ENCODE measurements around the gene TRUB1. TPM values are rescaled to one million over a fixed set of nuclear protein-coding genes. Genes with fewer than 3 reads are reported as not detected.

The TRUB1 gene
- total and polyA plus RNA-seq, 2 donors (not counting 3 experiments of a cell fraction or from before 2014, with no cell fraction given) = 4.6 to 16.7 TPM

DNA sequence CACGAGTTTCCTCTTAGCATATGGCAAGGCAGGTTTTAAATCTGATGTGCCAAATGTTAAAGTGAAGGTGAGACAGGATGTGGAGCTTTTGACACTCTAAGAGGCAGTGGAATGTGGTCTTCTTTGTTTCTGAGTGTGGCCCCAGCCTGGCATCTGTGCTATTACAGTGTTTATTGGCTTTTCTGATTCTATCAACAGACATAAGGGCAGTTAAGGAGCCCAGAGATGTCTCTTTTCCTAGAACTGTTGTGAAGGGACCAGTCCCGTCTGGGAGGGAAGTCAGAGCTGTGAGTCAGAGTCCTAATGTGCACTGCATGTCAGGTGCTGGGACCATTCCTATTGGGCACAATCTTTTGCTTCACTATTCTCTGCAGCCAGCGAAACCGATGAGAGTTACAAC is 32.5 kb downstream of the TRUB1 start:
- intact Hi-C loops (cut with micrococcal nuclease) (no loop called here), dilution Hi-C loops (cut with MboI; ENCODE audit: extremely low pct_ligation_motif_present, low sequenced_read_pairs) (no loop called here)
- Histone ChIP-seq H3K27ac (ENCODE audit: insufficient read depth, low read depth, low read length) (no peak overlapping the region), H3K4me3 (replicated peaks in 1 of 3; ENCODE audit: insufficient read depth in 1 of 3, low read depth in 1 of 3, low read length in 3 of 3) (no peak overlapping the region), H3K36me3 (ENCODE audit: control insufficient read depth in 2 of 2, extremely low read depth in 1 of 2, insufficient read depth in 2 of 2, low read length in 2 of 2) (peaks cover 2% of the 10 kb centered on the region in 2 experiments), H3K4me1 (ENCODE audit: control insufficient read depth, extremely low read depth, insufficient read depth, low read length) (no peaks in the 10 kb centered on the region), H4K20me1 (replicated peaks; ENCODE audit: control insufficient read depth, extremely low read depth, insufficient read depth, low read length) (peaks cover 3% of the 10 kb centered on the region), H2AFZ (ENCODE audit: low read depth, low read length) (no peak overlapping the region), H3K4me2 (ENCODE audit: insufficient read depth, low read length) (no peak overlapping the region), H3K79me2 (ENCODE audit: control insufficient read depth, insufficient read depth, low read length) (peaks cover 18% of the 10 kb centered on the region), H3K9me3 (replicated peaks; ENCODE audit: control insufficient read depth, insufficient read depth, low read length) (no peaks in the 10 kb centered on the region), H3K27me3 (ENCODE audit: control insufficient read depth in 2 of 2, insufficient read depth in 2 of 2, low read length in 2 of 2) (no peaks in the 10 kb centered on the region), H3K9me1 (replicated peaks; ENCODE audit: control insufficient read depth, extremely low read depth, insufficient read depth, low read length) (no peaks in the 10 kb centered on the region), H3K9ac (replicated peaks; ENCODE audit: extremely low read depth, insufficient read depth, low read length) (no peak overlapping the region)
- DNase-seq (ENCODE audit: low read depth, low spot score) (peak; percentile 54), FAIRE-seq (no peak)
- BruUV-seq (replicated peaks) = no TSS peak
- ChIA-PET CTCF (no interaction called here), POLR2A (no interaction called here)
- TF ChIP-seq FOS (IDR thresholded peaks at IDR 0.05; ENCODE audit: borderline replicate concordance, insufficient read depth, low read length) (no peak), POLR2AphosphoS5 (IDR thresholded peaks at IDR 0.05; ENCODE audit: insufficient read depth, low read depth, low read length) (no peak), MYC (IDR thresholded peaks at IDR 0.05; ENCODE audit: low read depth, low read length) (no peak), JUN (IDR thresholded peaks at IDR 0.05; ENCODE audit: borderline replicate concordance, insufficient read depth, insufficient read length, low read depth) (no peak), EZH2 (IDR thresholded peaks at IDR 0.05; ENCODE audit: borderline replicate concordance, low read depth, low read length, severe bottlenecking) (no peak)

DNA sequence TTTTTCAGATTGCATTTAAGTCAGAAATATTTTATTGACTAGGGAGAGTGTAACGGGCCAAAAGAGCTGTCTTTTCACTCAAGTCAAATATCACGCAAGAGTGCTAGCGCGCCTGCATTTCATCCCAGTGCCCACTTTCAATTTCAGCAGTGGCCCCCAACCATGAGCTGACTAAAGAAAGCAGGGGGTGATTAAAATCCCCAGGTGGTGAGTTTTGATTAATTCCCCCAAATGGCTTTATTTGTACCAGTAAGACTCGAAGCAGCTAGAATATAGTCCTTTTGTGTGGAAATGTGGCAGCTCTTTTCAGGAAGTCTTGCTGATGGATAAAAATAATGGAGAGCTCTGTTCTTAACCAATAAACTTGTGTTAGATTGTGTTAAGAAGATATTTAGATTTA is 35.3 kb downstream of the TRUB1 start:
- Histone ChIP-seq H3K27ac (ENCODE audit: insufficient read depth, low read depth, low read length) (no peak overlapping the region), H3K4me2 (ENCODE audit: insufficient read depth, low read length) (no peak overlapping the region), H4K20me1 (replicated peaks; ENCODE audit: control insufficient read depth, extremely low read depth, insufficient read depth, low read length) (no peaks in the 10 kb centered on the region), H3K9me3 (replicated peaks; ENCODE audit: control insufficient read depth, insufficient read depth, low read length) (no peaks in the 10 kb centered on the region), H3K9me1 (replicated peaks; ENCODE audit: control insufficient read depth, extremely low read depth, insufficient read depth, low read length) (no peaks in the 10 kb centered on the region), H3K79me2 (ENCODE audit: control insufficient read depth, insufficient read depth, low read length) (peaks cover 5% of the 10 kb centered on the region), H3K27me3 (ENCODE audit: control insufficient read depth in 2 of 2, insufficient read depth in 2 of 2, low read length in 2 of 2) (no peaks in the 10 kb centered on the region), H3K9ac (replicated peaks; ENCODE audit: extremely low read depth, insufficient read depth, low read length) (no peak overlapping the region), H2AFZ (ENCODE audit: low read depth, low read length) (no peak overlapping the region), H3K4me1 (ENCODE audit: control insufficient read depth, extremely low read depth, insufficient read depth, low read length) (no peaks in the 10 kb centered on the region), H3K36me3 (ENCODE audit: control insufficient read depth in 2 of 2, extremely low read depth in 1 of 2, insufficient read depth in 2 of 2, low read length in 2 of 2) (peaks cover 2% of the 10 kb centered on the region in 2 experiments), H3K4me3 (replicated peaks in 1 of 3; ENCODE audit: insufficient read depth in 1 of 3, low read depth in 1 of 3, low read length in 3 of 3) (no peak overlapping the region)
- TF ChIP-seq POLR2AphosphoS5 (IDR thresholded peaks at IDR 0.05; ENCODE audit: insufficient read depth, low read depth, low read length) (no peak), EZH2 (IDR thresholded peaks at IDR 0.05; ENCODE audit: borderline replicate concordance, low read depth, low read length, severe bottlenecking) (no peak), POLR2A (IDR thresholded peaks at IDR 0.05; ENCODE audit: low read depth, low read length) (no peak), JUN (IDR thresholded peaks at IDR 0.05; ENCODE audit: borderline replicate concordance, insufficient read depth, insufficient read length, low read depth) (no peak), FOS (IDR thresholded peaks at IDR 0.05; ENCODE audit: borderline replicate concordance, insufficient read depth, low read length) (no peak), MYC (IDR thresholded peaks at IDR 0.05; ENCODE audit: low read depth, low read length) (no peak), GATA2 (IDR thresholded peaks at IDR 0.05; ENCODE audit: insufficient read depth, insufficient read length, low read depth, low read length) (no peak)
- TF ChIP-seq, protein P1, sequence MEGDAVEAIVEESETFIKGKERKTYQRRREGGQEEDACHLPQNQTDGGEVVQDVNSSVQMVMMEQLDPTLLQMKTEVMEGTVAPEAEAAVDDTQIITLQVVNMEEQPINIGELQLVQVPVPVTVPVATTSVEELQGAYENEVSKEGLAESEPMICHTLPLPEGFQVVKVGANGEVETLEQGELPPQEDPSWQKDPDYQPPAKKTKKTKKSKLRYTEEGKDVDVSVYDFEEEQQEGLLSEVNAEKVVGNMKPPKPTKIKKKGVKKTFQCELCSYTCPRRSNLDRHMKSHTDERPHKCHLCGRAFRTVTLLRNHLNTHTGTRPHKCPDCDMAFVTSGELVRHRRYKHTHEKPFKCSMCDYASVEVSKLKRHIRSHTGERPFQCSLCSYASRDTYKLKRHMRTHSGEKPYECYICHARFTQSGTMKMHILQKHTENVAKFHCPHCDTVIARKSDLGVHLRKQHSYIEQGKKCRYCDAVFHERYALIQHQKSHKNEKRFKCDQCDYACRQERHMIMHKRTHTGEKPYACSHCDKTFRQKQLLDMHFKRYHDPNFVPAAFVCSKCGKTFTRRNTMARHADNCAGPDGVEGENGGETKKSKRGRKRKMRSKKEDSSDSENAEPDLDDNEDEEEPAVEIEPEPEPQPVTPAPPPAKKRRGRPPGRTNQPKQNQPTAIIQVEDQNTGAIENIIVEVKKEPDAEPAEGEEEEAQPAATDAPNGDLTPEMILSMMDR (IDR thresholded peaks at IDR 0.05; ENCODE audit: extremely low read depth in 1 of 2, insufficient read depth in 1 of 2, low read depth in 1 of 2, low read length in 2 of 2) = no peak
- TF ChIP-seq, protein P2, sequence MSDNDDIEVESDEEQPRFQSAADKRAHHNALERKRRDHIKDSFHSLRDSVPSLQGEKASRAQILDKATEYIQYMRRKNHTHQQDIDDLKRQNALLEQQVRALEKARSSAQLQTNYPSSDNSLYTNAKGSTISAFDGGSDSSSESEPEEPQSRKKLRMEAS (IDR thresholded peaks at IDR 0.05; ENCODE audit: insufficient read depth, insufficient read length) = no peak
- intact Hi-C loops (cut with micrococcal nuclease) (no loop called here), dilution Hi-C loops (cut with MboI; ENCODE audit: extremely low pct_ligation_motif_present, low sequenced_read_pairs) (no loop called here)
- no peak for FAIRE-seq
- ChIA-PET CTCF (interaction anchor here (0.9 to 3.5 kb wide), 3 partner anchors 8 to 29 kb away, joined by 3 to 8 read pairs (median 4); no protein-coding TSS in a partner anchor), POLR2A (no interaction called here)
- no peak for DNase-seq (ENCODE audit: low read depth, low spot score)
- BruUV-seq (replicated peaks) = no TSS peak
